HEK293 (cell line): ENCODE measurements around the gene CENPP.

Experiments used
- CTCF ChIP-seq: fragments of 450-650 bp; formaldehyde crosslinking; IDR thresholded peaks from 2 replicates; pipeline ENCODE4 v1.5.1; 2016; ENCODE audit warnings: missing biosample characterization, missing genetic modification characterization
- PATZ1 ChIP-seq: fragments of 450-650 bp; formaldehyde crosslinking; IDR thresholded peaks from 2 replicates; pipeline ENCODE4 v1.5.1; 2016; ENCODE audit warnings: missing biosample characterization, missing genetic modification characterization
- ZBTB1 ChIP-seq: fragments of 450-650 bp; formaldehyde crosslinking; IDR thresholded peaks from 2 replicates; pipeline ENCODE4 v1.5.1; 2016; ENCODE audit warnings: missing biosample characterization, missing genetic modification characterization
- ZBTB20 ChIP-seq: fragments of 450-650 bp; formaldehyde crosslinking; IDR thresholded peaks from 2 replicates; pipeline ENCODE4 v1.5.1; 2016; ENCODE audit warnings: missing biosample characterization, missing genetic modification characterization
- ZBTB6 ChIP-seq: fragments of 450-650 bp; formaldehyde crosslinking; IDR thresholded peaks from 2 replicates; pipeline ENCODE4 v1.5.1; 2017; ENCODE audit warnings: missing biosample characterization, missing genetic modification characterization
- ZNF146 ChIP-seq: fragments of 450-650 bp; formaldehyde crosslinking; IDR thresholded peaks from 2 replicates; pipeline ENCODE4 v1.5.1; 2016; ENCODE audit warnings: missing biosample characterization, missing genetic modification characterization
- ZNF175 ChIP-seq: fragments of 450-650 bp; formaldehyde crosslinking; IDR thresholded peaks from 2 replicates; pipeline ENCODE4 v1.5.1; 2016; ENCODE audit warnings: missing biosample characterization, missing genetic modification characterization
- ZNF416 ChIP-seq: fragments of 450-650 bp; formaldehyde crosslinking; IDR thresholded peaks from 2 replicates; pipeline ENCODE4 v1.5.1; 2016; ENCODE audit warnings: missing biosample characterization, missing genetic modification characterization
- ZNF423 ChIP-seq: fragments of 450-650 bp; formaldehyde crosslinking; IDR thresholded peaks from 2 replicates; pipeline ENCODE4 v1.5.1; 2016; ENCODE audit warnings: missing biosample characterization, missing genetic modification characterization
- ZNF660 ChIP-seq: fragments of 450-650 bp; IDR thresholded peaks from 2 replicates; pipeline ENCODE4 v1.5.1; 2018; ENCODE audit warnings: missing biosample characterization, mild to moderate bottlenecking, missing genetic modification characterization
- ZNF768 ChIP-seq: fragments of 450-650 bp; formaldehyde crosslinking; IDR thresholded peaks from 2 replicates; pipeline ENCODE4 v1.5.1; 2018; ENCODE audit warnings: missing biosample characterization, mild to moderate bottlenecking, missing genetic modification characterization
- ZNF785 ChIP-seq: fragments of 450-650 bp; formaldehyde crosslinking; IDR thresholded peaks from 2 replicates; pipeline ENCODE4 v1.5.1; 2016; ENCODE audit warnings: missing biosample characterization, missing genetic modification characterization
- ZNF830 ChIP-seq: fragments of 450-650 bp; IDR thresholded peaks from 2 replicates; pipeline ENCODE4 v1.5.0; 2018; ENCODE audit warnings: missing biosample characterization, missing genetic modification characterization, low read depth, mild to moderate bottlenecking, moderate library complexity
- TF ChIP-seq, protein P1 (sequence below): fragments of 450-650 bp; formaldehyde crosslinking; IDR thresholded peaks from 2 replicates; pipeline ENCODE4 v1.5.1; 2016; ENCODE audit warnings: missing biosample characterization, missing genetic modification characterization, low read depth

DNA sequence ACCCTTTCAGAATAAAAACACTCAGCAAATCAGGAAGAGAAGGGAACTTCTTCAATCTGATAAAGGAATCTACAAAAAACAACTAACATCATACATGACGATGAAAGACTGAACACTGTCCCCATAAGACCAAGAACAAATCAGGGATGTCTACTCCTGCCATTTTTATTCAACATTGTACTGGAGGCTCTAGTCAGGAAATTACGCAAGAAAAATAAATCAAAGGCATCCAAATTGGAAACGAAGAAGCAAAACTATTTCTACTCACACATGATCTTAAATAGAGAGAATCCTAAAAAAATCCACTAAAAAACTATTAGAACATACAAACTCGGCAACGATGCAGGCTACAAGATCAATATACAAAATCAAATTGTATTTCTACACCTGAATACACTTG lies 301.9 kb downstream of the CENPP start:
- TF ChIP-seq CTCF: no peak
- no peak for TF ChIP-seq ZNF830 (tag by site-specific recombination)
- no peak for TF ChIP-seq ZNF660
- no peak for TF ChIP-seq ZNF785 (tag by site-specific recombination)
- no peak for TF ChIP-seq ZNF423 (tag by site-specific recombination)
- TF ChIP-seq PATZ1 (tag by site-specific recombination): no peak
- TF ChIP-seq ZNF768: no peak
- TF ChIP-seq, protein P1, sequence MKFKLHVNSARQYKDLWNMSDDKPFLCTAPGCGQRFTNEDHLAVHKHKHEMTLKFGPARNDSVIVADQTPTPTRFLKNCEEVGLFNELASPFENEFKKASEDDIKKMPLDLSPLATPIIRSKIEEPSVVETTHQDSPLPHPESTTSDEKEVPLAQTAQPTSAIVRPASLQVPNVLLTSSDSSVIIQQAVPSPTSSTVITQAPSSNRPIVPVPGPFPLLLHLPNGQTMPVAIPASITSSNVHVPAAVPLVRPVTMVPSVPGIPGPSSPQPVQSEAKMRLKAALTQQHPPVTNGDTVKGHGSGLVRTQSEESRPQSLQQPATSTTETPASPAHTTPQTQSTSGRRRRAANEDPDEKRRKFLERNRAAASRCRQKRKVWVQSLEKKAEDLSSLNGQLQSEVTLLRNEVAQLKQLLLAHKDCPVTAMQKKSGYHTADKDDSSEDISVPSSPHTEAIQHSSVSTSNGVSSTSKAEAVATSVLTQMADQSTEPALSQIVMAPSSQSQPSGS (tag by site-specific recombination): no peak
- no peak for TF ChIP-seq ZBTB1 (tag by site-specific recombination)
- no peak for TF ChIP-seq ZBTB20
- TF ChIP-seq ZNF146 (tag by site-specific recombination): no peak
- no peak for TF ChIP-seq ZBTB6 (tag by site-specific recombination)
- no peak for TF ChIP-seq ZNF416
- TF ChIP-seq ZNF175 (tag by site-specific recombination): no peak
